Measurements from ENCODE around the gene P2RY2.

Gene P2RY2

DNA sequence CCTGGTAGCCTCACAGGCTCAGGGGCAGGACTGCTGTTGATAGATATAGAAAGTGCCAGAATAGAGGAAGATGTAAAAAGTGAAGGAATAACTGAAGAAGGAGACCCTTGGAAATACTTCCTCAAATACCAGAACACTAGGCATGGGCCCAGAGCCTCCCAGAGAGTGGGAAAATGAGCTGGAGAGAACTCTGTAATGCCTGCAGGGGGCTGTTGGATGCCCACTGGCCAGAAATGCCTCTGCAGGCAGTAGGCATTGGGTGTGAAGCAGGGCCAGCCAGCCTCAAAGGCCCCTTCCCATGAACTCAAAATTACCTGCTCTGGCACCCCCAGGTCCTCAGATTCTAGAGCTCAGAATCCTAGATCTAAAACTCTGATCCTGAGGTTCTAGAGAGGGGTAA, 15.1 kb downstream of the P2RY2 start:
- no peak overlapping the region for H3K4me3 ChIP-seq (ENCODE audit: low read depth, low read length)
- TF ChIP-seq CTCF (IDR thresholded peaks at IDR 0.05; ENCODE audit: control insufficient read depth, extremely low read depth, insufficient read depth), result no peak
- DNase-seq (ENCODE audit: low read depth), result no peak

GRCh38 chr11:73233692-73234470, 15.8 kb downstream of the P2RY2 start:
- no peak for TF ChIP-seq CTCF (IDR thresholded peaks at IDR 0.05; ENCODE audit: control insufficient read depth, extremely low read depth, insufficient read depth)
- H3K4me3 ChIP-seq (ENCODE audit: low read depth, low read length), result no peak overlapping the region
- DNase-seq (ENCODE audit: low read depth), result no peak

DNA sequence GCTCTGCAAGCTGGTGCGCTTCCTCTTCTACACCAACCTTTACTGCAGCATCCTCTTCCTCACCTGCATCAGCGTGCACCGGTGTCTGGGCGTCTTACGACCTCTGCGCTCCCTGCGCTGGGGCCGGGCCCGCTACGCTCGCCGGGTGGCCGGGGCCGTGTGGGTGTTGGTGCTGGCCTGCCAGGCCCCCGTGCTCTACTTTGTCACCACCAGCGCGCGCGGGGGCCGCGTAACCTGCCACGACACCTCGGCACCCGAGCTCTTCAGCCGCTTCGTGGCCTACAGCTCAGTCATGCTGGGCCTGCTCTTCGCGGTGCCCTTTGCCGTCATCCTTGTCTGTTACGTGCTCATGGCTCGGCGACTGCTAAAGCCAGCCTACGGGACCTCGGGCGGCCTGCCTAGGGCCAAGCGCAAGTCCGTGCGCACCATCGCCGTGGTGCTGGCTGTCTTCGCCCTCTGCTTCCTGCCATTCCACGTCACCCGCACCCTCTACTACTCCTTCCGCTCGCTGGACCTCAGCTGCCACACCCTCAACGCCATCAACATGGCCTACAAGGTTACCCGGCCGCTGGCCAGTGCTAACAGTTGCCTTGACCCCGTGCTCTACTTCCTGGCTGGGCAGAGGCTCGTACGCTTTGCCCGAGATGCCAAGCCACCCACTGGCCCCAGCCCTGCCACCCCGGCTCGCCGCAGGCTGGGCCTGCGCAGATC, 16.5 kb downstream of the P2RY2 start:
- DNase-seq (ENCODE audit: low read depth), result no peak
- H3K4me3 ChIP-seq (ENCODE audit: low read depth, low read length), result no peak overlapping the region
- no peak for TF ChIP-seq CTCF (IDR thresholded peaks at IDR 0.05; ENCODE audit: control insufficient read depth, extremely low read depth, insufficient read depth)

GRCh38 chr11:73235236-73235786, 17.2 kb downstream of the P2RY2 start:
- H3K4me3 ChIP-seq (ENCODE audit: low read depth, low read length), result no peak overlapping the region
- TF ChIP-seq CTCF (IDR thresholded peaks at IDR 0.05; ENCODE audit: control insufficient read depth, extremely low read depth, insufficient read depth), result no peak
- no peak for DNase-seq (ENCODE audit: low read depth)

DNA sequence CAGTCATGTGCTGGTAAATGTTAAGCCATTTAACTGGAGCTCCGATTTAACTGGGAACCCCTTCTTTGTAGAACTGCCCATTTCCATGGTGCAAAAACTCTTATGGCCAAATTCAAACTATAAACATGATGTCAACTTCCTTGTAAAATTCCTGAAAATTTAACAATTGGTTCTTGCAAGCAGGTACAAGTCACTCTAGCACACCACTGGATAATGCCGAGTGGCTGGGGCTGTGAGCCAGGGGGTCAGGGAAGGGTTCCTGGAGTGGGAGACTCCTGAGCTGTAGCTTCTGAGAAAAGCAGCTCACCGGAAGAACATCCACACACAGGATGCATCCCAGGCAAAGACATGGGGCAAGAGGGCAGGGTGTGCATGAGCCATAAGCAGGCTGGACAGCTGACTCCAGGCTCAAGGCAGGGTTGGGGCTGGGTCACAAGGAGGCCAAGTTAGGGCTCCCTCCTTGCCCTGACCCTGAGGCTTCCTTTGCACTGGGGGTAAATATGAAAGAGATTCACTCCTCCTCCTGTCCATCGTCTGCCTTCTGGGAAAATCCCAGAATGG, 18.2 kb downstream of the P2RY2 start:
- no peak for TF ChIP-seq CTCF (IDR thresholded peaks at IDR 0.05; ENCODE audit: control insufficient read depth, extremely low read depth, insufficient read depth)
- DNase-seq (ENCODE audit: low read depth), result no peak

GRCh38 chr11:73236854-73237253, 18.8 kb downstream of the P2RY2 start:
- peak; percentile 29; the same call in 1 of the 2 replicates for TF ChIP-seq CTCF (IDR thresholded peaks at IDR 0.05; ENCODE audit: control insufficient read depth, extremely low read depth, insufficient read depth)
- no peak overlapping the region for H3K4me3 ChIP-seq (ENCODE audit: low read depth, low read length)
- DNase-seq (ENCODE audit: low read depth), result no peak

More for the DNA sequence above, 18.2 kb downstream of the P2RY2 start:
- H3K4me3 ChIP-seq (ENCODE audit: low read depth, low read length), result no peak overlapping the region
